Upper lobe of left lung (tissue), 6 donors: ENCODE measurements around the gene LEKR1. TPM values are rescaled to one million over a fixed set of nuclear protein-coding genes. Genes with fewer than 3 reads are reported as not detected.

Experiments
- ATAC-seq, 2 donors: fragments of 200-7000 bp; cut with Tn5 transposase; one replicate each; pipeline ENCODE4 v1.9.1; 2022; ENCODE audit warnings: mild to moderate bottlenecking in 2 of 2, moderate library complexity in 2 of 2; ENCODE audit not compliant: low FRiP score in 2 of 2
- DNase-seq, 2 donors: peaks; one replicate each; pipeline ENCODE4 v3.0.0-alpha.2; 2019 to 2020
- H3K27ac ChIP-seq, 4 donors: fragments of 200-600 bp; sonication (generic); one replicate each; pipeline ENCODE4 v1.5.1; 2016 to 2019
- H3K27me3 ChIP-seq, 4 donors: fragments of 200-600 bp; sonication (generic); one replicate each; pipeline ENCODE4 v1.5.1; 2017 to 2019
- H3K36me3 ChIP-seq, 4 donors: fragments of 200-600 bp; sonication (generic); one replicate each; pipeline ENCODE4 v1.5.1; 2016 to 2019
- H3K4me1 ChIP-seq, 4 donors: fragments of 200-600 bp; sonication (generic); one replicate each; pipeline ENCODE4 v1.5.1; 2018 to 2019
- H3K4me3 ChIP-seq, 4 donors: fragments of 200-600 bp; sonication (generic); one replicate each; pipeline ENCODE4 v1.5.1; 2017 to 2019; ENCODE audit warnings: mild to moderate bottlenecking in 2 of 4, moderate library complexity in 1 of 4
- H3K9me3 ChIP-seq, 4 donors: fragments of 200-600 bp; sonication (generic); one replicate each; pipeline ENCODE4 v1.5.1; 2018 to 2019
- CTCF ChIP-seq, 6 experiments: fragments of 450-650 bp in 4 of 6; fragments of 200-600 bp in 2 of 6; sonication (generic) in 2 of 6; IDR thresholded peaks; one replicate each; pipeline ENCODE4 v1.5.1; 2016 to 2019; ENCODE audit warnings: antibody characterized with exemption in 6 of 6
- EP300 ChIP-seq, 4 donors: sonication (generic); formaldehyde crosslinking; IDR thresholded peaks; one replicate each; pipeline ENCODE4 v1.5.1; 2017; ENCODE audit warnings: antibody characterized with exemption in 4 of 4, control low read depth in 2 of 4
- POLR2A ChIP-seq, 4 donors: fragments of 450-650 bp; IDR thresholded peaks; one replicate each; pipeline ENCODE4 v1.5.1; 2016 to 2017; ENCODE audit warnings: antibody characterized with exemption in 4 of 4, mild to moderate bottlenecking in 2 of 4
- POLR2AphosphoS5 ChIP-seq, 2 donors: sonication (generic); formaldehyde crosslinking; IDR thresholded peaks; one replicate each; pipeline ENCODE4 v1.5.1; 2017; ENCODE audit warnings: antibody characterized with exemption in 2 of 2
- WGBS, 2 donors: methylation state at CpG; one replicate each; pipeline ENCODE4 v1.1.5; 2017 to 2018; 5-methylcytosine and 5-hydroxymethylcytosine counted together
- total RNA-seq, 6 donors: library from RNA; depleted of rRNA in 4 of 6; stranded (reverse); fragments of >200 nt in 4 of 6; gene quantifications; one replicate each; pipeline versions ENCODE4 v1.1.0 to v1.2.1, GENCODE V29; 2016 to 2021
- donor health status: DM: no; HTN: no; CAD: no; lungs with moderate emphysema.
- donor health status: DM: no; HTN: yes; CAD: no; lungs with severe emphysema.

Gene LEKR1
- total RNA-seq, 6 donors from 2014 or later, result 1.0 to 9.1 (median 2.2) TPM

- no peak for DNase-seq
- ATAC-seq, result no peak
- no peaks in the 10 kb centered on the region for H3K9me3 ChIP-seq
- no peaks in the 10 kb centered on the region for H3K27me3 ChIP-seq
- WGBS, 2 donors, result 42 to 44% methylated on average over 1 of the region's 1 CpG
- no peaks in the 10 kb centered on the region for H3K36me3 ChIP-seq
- H3K4me3 ChIP-seq, result no peak overlapping the region
- no peaks in the 10 kb centered on the region for H3K4me1 ChIP-seq
- H3K27ac ChIP-seq, result no peak overlapping the region
- TF ChIP-seq POLR2AphosphoS5 (IDR thresholded peaks at IDR 0.05) (no peak), POLR2A (IDR thresholded peaks at IDR 0.05) (no peak)
Measured at GRCh38 chr3:156975721-156976120, 149.6 kb downstream of the LEKR1 start.

GRCh38 chr3:156976933-156977332 is 150.8 kb downstream of the LEKR1 start:
- ATAC-seq, result no peak
- Histone ChIP-seq H3K27ac (no peak overlapping the region), H3K36me3 (no peaks in the 10 kb centered on the region), H3K9me3 (no peaks in the 10 kb centered on the region), H3K27me3 (no peaks in the 10 kb centered on the region), H3K4me3 (no peak overlapping the region), H3K4me1 (no peaks in the 10 kb centered on the region)
- no peak for TF ChIP-seq CTCF (IDR thresholded peaks at IDR 0.05)
- no peak for DNase-seq
- WGBS, 2 donors, result 66 to 76% methylated on average over 4 of the region's 4 CpGs

GRCh38 chr3:156978481-156978961 is 152.4 kb downstream of the LEKR1 start:
- Histone ChIP-seq H3K4me1 (no peaks in the 10 kb centered on the region), H3K27me3 (no peaks in the 10 kb centered on the region), H3K36me3 (no peaks in the 10 kb centered on the region), H3K4me3 (no peak overlapping the region), H3K27ac (no peak overlapping the region), H3K9me3 (no peaks in the 10 kb centered on the region)
- no peak for TF ChIP-seq EP300 (IDR thresholded peaks at IDR 0.05)
- no peak for TF ChIP-seq POLR2A (IDR thresholded peaks at IDR 0.05)
- no peak for TF ChIP-seq CTCF (IDR thresholded peaks at IDR 0.05)
- no peak for TF ChIP-seq POLR2AphosphoS5 (IDR thresholded peaks at IDR 0.05)
- no peak for DNase-seq
- 48 to 51% methylated on average over 2 of the region's 2 CpGs for WGBS, 2 donors
- ATAC-seq, result peak in 1 of 2 donors; percentile 50

GRCh38 chr3:156981005-156981404 is 154.9 kb downstream of the LEKR1 start:
- TF ChIP-seq POLR2A (IDR thresholded peaks at IDR 0.05), result no peak
- TF ChIP-seq CTCF (IDR thresholded peaks at IDR 0.05), result no peak
- TF ChIP-seq EP300 (IDR thresholded peaks at IDR 0.05), result no peak
- TF ChIP-seq POLR2AphosphoS5 (IDR thresholded peaks at IDR 0.05), result no peak
- ATAC-seq (no peak), DNase-seq (no peak)
- H3K4me1 ChIP-seq, result no peaks in the 10 kb centered on the region
- no peaks in the 10 kb centered on the region for H3K36me3 ChIP-seq
- no peaks in the 10 kb centered on the region for H3K9me3 ChIP-seq
- no peak overlapping the region for H3K4me3 ChIP-seq
- H3K27me3 ChIP-seq, result no peaks in the 10 kb centered on the region
- whole genome bisulfite sequencing, 2 donors, result 93 to 95% methylated on average over 3 of the region's 3 CpGs
- no peak overlapping the region for H3K27ac ChIP-seq

- Histone ChIP-seq H3K27me3 (no peaks in the 10 kb centered on the region), H3K27ac (no peak overlapping the region), H3K9me3 (no peaks in the 10 kb centered on the region), H3K36me3 (no peaks in the 10 kb centered on the region), H3K4me3 (no peak overlapping the region), H3K4me1 (no peaks in the 10 kb centered on the region)
- TF ChIP-seq EP300 (IDR thresholded peaks at IDR 0.05) (no peak), POLR2AphosphoS5 (IDR thresholded peaks at IDR 0.05) (no peak), CTCF (IDR thresholded peaks at IDR 0.05) (no peak), POLR2A (IDR thresholded peaks at IDR 0.05) (no peak)
- ATAC-seq (no peak), DNase-seq (no peak)
Measured at GRCh38 chr3:156983559-156983958, 157.4 kb downstream of the LEKR1 start.
